ENCODE results near the gene EFCAB11. TPM values are rescaled to one million over a fixed set of nuclear protein-coding genes. Genes with fewer than 3 reads are reported as not detected.

The EFCAB11 gene
- total and polyA plus RNA-seq, 9 of the 15 experiments (the other 6 are each of a cell fraction or from before 2014, with no cell fraction given), result 13.4 to 37.9 (median 17.4) TPM

GRCh38 chr14:89990623-89991275 is 36.2 kb upstream of the EFCAB11 start:
- no peak for TF ChIP-seq TCF7 (IDR thresholded peaks at IDR 0.05; ENCODE audit: borderline replicate concordance)
- peaks cover 65% of the 10 kb centered on the region; the same call in 2 of the 3 replicates for H3K36me3 ChIP-seq (ENCODE audit: control insufficient read depth, insufficient read depth, low read length)
- WGBS (ENCODE audit: insufficient coverage, low coverage, missing lambda C conversion rate), result 37% methylated on average over 2 of the region's 2 CpGs
- ATAC-seq, result no peak
- in situ Hi-C loops (cut with MboI) (no loop called here), intact Hi-C loops (cut with micrococcal nuclease) (no loop called here)
- no peaks in the 10 kb centered on the region for H4K20me1 ChIP-seq (replicated peaks; ENCODE audit: control insufficient read depth, insufficient read depth, low read length)
- no peaks in the 10 kb centered on the region for H3K4me1 ChIP-seq (replicated peaks in 1 of 2; ENCODE audit: control insufficient read depth in 2 of 2, insufficient read depth in 2 of 2, low read length in 2 of 2)
- ChIA-PET POLR2A (interaction anchor here (1.4 kb wide), 1 partner anchor 13 kb away, joined by 3 read pairs; no protein-coding TSS in a partner anchor), CTCF (ENCODE audit: low intra/inter-chr PET ratio) (no interaction called here)
- H3K9me3 ChIP-seq (replicated peaks; ENCODE audit: control insufficient read depth, insufficient read depth, low read depth, low read length), result no peaks in the 10 kb centered on the region
- H3K27ac ChIP-seq (ENCODE audit: extremely low read depth, low read depth, low read length), result no peak overlapping the region
- H3K79me2 ChIP-seq (ENCODE audit: control insufficient read depth, insufficient read depth, low read length), result no peaks in the 10 kb centered on the region
- FAIRE-seq, result no peak
- H3K27me3 ChIP-seq (ENCODE audit: control insufficient read depth in 2 of 2, insufficient read depth in 2 of 2, low read length in 2 of 2), result no peaks in the 10 kb centered on the region
- no peak overlapping the region for H2AFZ ChIP-seq (ENCODE audit: low read depth, low read length)
- no peak overlapping the region for H3K4me2 ChIP-seq (ENCODE audit: insufficient read depth, low read length)
- no peak for DNase-seq (ENCODE audit: extremely low read depth in 1 of 4, low spot score in 3 of 4)
- no peak overlapping the region for H3K9ac ChIP-seq (ENCODE audit: insufficient read depth in 1 of 2, low read depth in 2 of 2, low read length in 2 of 2)
- H3K4me3 ChIP-seq, result no peak overlapping the region
- BruUV-seq (replicated peaks), result no TSS peak
- no peaks in the 10 kb centered on the region for H3K9me1 ChIP-seq (ENCODE audit: control insufficient read depth, insufficient read depth, low read length)

DNA sequence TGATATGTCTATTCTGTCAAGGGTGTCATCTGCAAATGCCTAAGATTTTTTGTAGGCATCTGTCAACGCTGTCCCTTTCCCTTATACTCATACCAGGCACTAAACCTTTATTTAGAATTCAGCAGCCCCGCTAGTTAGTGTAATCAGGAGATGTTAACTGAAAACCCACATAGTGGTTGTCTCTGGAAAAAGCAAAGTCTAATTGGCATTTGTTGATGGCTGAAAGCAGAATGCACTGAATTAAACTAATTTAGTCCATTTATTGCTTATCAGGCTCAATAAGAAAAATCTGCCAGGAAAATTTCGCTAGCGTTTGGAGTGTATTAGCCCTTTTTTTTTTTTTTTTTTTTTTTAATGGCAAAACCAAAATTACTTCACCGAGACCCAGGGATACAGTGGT is 35.7 kb upstream of the EFCAB11 start:
- Histone ChIP-seq H3K9me1 (ENCODE audit: control insufficient read depth, insufficient read depth, low read length) (no peaks in the 10 kb centered on the region), H3K9me3 (replicated peaks; ENCODE audit: control insufficient read depth, insufficient read depth, low read depth, low read length) (no peaks in the 10 kb centered on the region), H3K4me2 (ENCODE audit: insufficient read depth, low read length) (no peak overlapping the region), H3K4me3 (no peak overlapping the region), H3K27ac (ENCODE audit: extremely low read depth, low read depth, low read length) (no peak overlapping the region), H2AFZ (ENCODE audit: low read depth, low read length) (no peak overlapping the region), H3K27me3 (ENCODE audit: control insufficient read depth in 2 of 2, insufficient read depth in 2 of 2, low read length in 2 of 2) (no peaks in the 10 kb centered on the region), H3K4me1 (replicated peaks in 1 of 2; ENCODE audit: control insufficient read depth in 2 of 2, insufficient read depth in 2 of 2, low read length in 2 of 2) (no peaks in the 10 kb centered on the region), H3K79me2 (ENCODE audit: control insufficient read depth, insufficient read depth, low read length) (no peaks in the 10 kb centered on the region), H3K36me3 (ENCODE audit: control insufficient read depth, insufficient read depth, low read length) (peaks cover 61% of the 10 kb centered on the region; the same call in 2 of the 3 replicates), H3K9ac (ENCODE audit: insufficient read depth in 1 of 2, low read depth in 2 of 2, low read length in 2 of 2) (no peak overlapping the region), H4K20me1 (replicated peaks; ENCODE audit: control insufficient read depth, insufficient read depth, low read length) (no peaks in the 10 kb centered on the region)
- CTCF ChIA-PET (ENCODE audit: low intra/inter-chr PET ratio), result no interaction called here
- DNase-seq (ENCODE audit: extremely low read depth in 1 of 4, low spot score in 3 of 4) (no peak), ATAC-seq (no peak), FAIRE-seq (no peak)
- in situ Hi-C loops (cut with MboI), result no loop called here
- POLR2A ChIA-PET, result no interaction called here
- intact Hi-C loops (cut with micrococcal nuclease), result no loop called here
- BruUV-seq (replicated peaks), result no TSS peak
- WGBS (ENCODE audit: insufficient coverage, low coverage, missing lambda C conversion rate), result 97% methylated on average over 3 of the region's 5 CpGs
- TF ChIP-seq NR2F6 (CRISPR knock-in tag; IDR thresholded peaks at IDR 0.05), result no peak
- no peak for TF ChIP-seq ZBTB34 (CRISPR knock-in tag; IDR thresholded peaks at IDR 0.05)
- TF ChIP-seq, protein P1, sequence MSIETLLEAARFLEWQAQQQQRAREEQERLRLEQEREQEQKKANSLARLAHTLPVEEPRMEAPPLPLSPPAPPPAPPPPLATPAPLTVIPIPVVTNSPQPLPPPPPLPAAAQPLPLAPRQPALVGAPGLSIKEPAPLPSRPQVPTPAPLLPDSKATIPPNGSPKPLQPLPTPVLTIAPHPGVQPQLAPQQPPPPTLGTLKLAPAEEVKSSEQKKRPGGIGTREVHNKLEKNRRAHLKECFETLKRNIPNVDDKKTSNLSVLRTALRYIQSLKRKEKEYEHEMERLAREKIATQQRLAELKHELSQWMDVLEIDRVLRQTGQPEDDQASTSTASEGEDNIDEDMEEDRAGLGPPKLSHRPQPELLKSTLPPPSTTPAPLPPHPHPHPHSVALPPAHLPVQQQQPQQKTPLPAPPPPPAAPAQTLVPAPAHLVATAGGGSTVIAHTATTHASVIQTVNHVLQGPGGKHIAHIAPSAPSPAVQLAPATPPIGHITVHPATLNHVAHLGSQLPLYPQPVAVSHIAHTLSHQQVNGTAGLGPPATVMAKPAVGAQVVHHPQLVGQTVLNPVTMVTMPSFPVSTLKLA (conservative IDR thresholded peaks at IDR 0.05), result no peak
- no peak for TF ChIP-seq ZNF263 (CRISPR knock-in tag; IDR thresholded peaks at IDR 0.05; ENCODE audit: borderline replicate concordance)
- no peak for TF ChIP-seq TCFL5 (CRISPR knock-in tag; conservative IDR thresholded peaks at IDR 0.05)
- no peak for TF ChIP-seq HDGF (IDR thresholded peaks at IDR 0.05)
- TF ChIP-seq, protein P2, sequence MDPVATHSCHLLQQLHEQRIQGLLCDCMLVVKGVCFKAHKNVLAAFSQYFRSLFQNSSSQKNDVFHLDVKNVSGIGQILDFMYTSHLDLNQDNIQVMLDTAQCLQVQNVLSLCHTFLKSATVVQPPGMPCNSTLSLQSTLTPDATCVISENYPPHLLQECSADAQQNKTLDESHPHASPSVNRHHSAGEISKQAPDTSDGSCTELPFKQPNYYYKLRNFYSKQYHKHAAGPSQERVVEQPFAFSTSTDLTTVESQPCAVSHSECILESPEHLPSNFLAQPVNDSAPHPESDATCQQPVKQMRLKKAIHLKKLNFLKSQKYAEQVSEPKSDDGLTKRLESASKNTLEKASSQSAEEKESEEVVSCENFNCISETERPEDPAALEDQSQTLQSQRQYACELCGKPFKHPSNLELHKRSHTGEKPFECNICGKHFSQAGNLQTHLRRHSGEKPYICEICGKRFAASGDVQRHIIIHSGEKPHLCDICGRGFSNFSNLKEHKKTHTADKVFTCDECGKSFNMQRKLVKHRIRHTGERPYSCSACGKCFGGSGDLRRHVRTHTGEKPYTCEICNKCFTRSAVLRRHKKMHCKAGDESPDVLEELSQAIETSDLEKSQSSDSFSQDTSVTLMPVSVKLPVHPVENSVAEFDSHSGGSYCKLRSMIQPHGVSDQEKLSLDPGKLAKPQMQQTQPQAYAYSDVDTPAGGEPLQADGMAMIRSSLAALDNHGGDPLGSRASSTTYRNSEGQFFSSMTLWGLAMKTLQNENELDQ (CRISPR knock-in tag; IDR thresholded peaks at IDR 0.05; ENCODE audit: borderline replicate concordance), result no peak
- no peak for TF ChIP-seq EGR1 (conservative IDR thresholded peaks at IDR 0.05)
- no peak for TF ChIP-seq ZNF133 (CRISPR knock-in tag; IDR thresholded peaks at IDR 0.05)
